Sigmoid colon (tissue), 7 donors: ENCODE data around the gene LMO4. TPM values are rescaled to one million over a fixed set of nuclear protein-coding genes. Genes with fewer than 3 reads are reported as not detected.

Experiments
- DNase-seq: peaks from one replicate; pipeline ENCODE4 v3.0.0-alpha.2; 2019
- H3K27ac ChIP-seq, 4 donors: fragments of 200-600 bp; sonication (generic); one replicate each; pipeline ENCODE4 v1.5.1; 2016 to 2019; ENCODE audit warnings: mild to moderate bottlenecking in 1 of 4
- H3K27me3 ChIP-seq, 3 donors: fragments of 200-600 bp; sonication (generic); one replicate each; pipeline ENCODE4 v1.5.1; 2019; ENCODE audit warnings: mild to moderate bottlenecking in 1 of 3
- H3K36me3 ChIP-seq, 4 donors: fragments of 200-600 bp; sonication (generic); one replicate each; pipeline ENCODE4 v1.5.1; 2016 to 2019
- H3K4me1 ChIP-seq, 4 donors: fragments of 200-600 bp; sonication (generic); one replicate each; pipeline ENCODE4 v1.5.1; 2017 to 2019
- H3K4me3 ChIP-seq, 4 donors: fragments of 200-600 bp; sonication (generic); one replicate each; pipeline ENCODE4 v1.5.1; 2017 to 2019; ENCODE audit warnings: mild to moderate bottlenecking in 2 of 4, moderate library complexity in 1 of 4
- H3K9me3 ChIP-seq, 4 donors: fragments of 200-600 bp in 3 of 4; sonication (generic) in 3 of 4; one replicate each; pipeline versions ENCODE4 v1.5.1 to v1.6.1; 2013 to 2019
- CTCF ChIP-seq, 4 experiments: fragments of 450-650 bp in 3 of 4; fragments of 200-600 bp in 1 of 4; IDR thresholded peaks; one replicate each; pipeline ENCODE4 v1.5.1; 2016 to 2019; ENCODE audit warnings: antibody characterized with exemption in 4 of 4, mild to moderate bottlenecking in 3 of 4, moderate library complexity in 2 of 4
- EP300 ChIP-seq, 4 donors: sonication (generic); formaldehyde crosslinking; IDR thresholded peaks; one replicate each; pipeline ENCODE4 v1.6.1; 2017; ENCODE audit warnings: antibody characterized with exemption in 4 of 4
- POLR2A ChIP-seq, 2 donors: fragments of 450-650 bp; IDR thresholded peaks; one replicate each; pipeline ENCODE4 v1.6.1; 2016; ENCODE audit warnings: antibody characterized with exemption in 2 of 2, mild to moderate bottlenecking in 2 of 2, moderate library complexity in 2 of 2
- POLR2AphosphoS5 ChIP-seq, 4 donors: sonication (generic); formaldehyde crosslinking; IDR thresholded peaks; one replicate each; pipeline ENCODE4 v1.6.1; 2017; ENCODE audit warnings: antibody characterized with exemption in 4 of 4
- WGBS, 2 donors: extraction: QIAGEN DNeasy Blood & Tissue Kit; methylation state at CpG; one replicate each; pipeline ENCODE4 v1.1.7; 2013; 5-methylcytosine and 5-hydroxymethylcytosine counted together
- intact Hi-C: fragments of 100-400 bp; cut with DNase I; formaldehyde crosslinking; loops from one replicate; pipeline ENCODE4 v1.15.1; 2023
- polyA plus RNA-seq, 3 donors: library from polyadenylated mRNA; stranded (reverse); fragments of 200-250 nt; gene quantifications; one replicate each; pipeline ENCODE4 v1.2.3, GENCODE V29; 2013
- total RNA-seq, 4 donors: library from RNA; depleted of rRNA; stranded (reverse); fragments of >200 nt; gene quantifications; one replicate each; pipeline ENCODE4 v1.1.0, GENCODE V29; 2016
- donor health status: healthy with polysubstance abuse.
- donor health status: Bipolar disorder and iron deficiency.
- donor health status: healthy.

LMO4 gene
- total and polyA plus RNA-seq, 7 donors = 24.5 to 68.3 (median 41.7) TPM

- intact Hi-C loops = no loop called here
- Histone ChIP-seq H3K9me3 (peaks cover 0 to 2% (median 0%) of the 10 kb centered on the region in 4 donors), H3K27me3 (no peaks in the 10 kb centered on the region), H3K36me3 (no peaks in the 10 kb centered on the region), H3K27ac (no peak overlapping the region), H3K4me3 (no peak overlapping the region), H3K4me1 (peaks cover 0 to 4% (median 0%) of the 10 kb centered on the region in 4 donors)
- DNase-seq = no peak
- 7 to 14% methylated on average over 1 of the region's 1 CpG for WGBS, 2 donors
- TF ChIP-seq EP300 (IDR thresholded peaks at IDR 0.05) = no peak
- TF ChIP-seq POLR2A (IDR thresholded peaks at IDR 0.05) = no peak
- no peak for TF ChIP-seq CTCF (IDR thresholded peaks at IDR 0.05)
- no peak for TF ChIP-seq POLR2AphosphoS5 (IDR thresholded peaks at IDR 0.05)
Observed at GRCh38 chr1:87389011-87389410, 60.3 kb downstream of the LMO4 start.

GRCh38 chr1:87389546-87389945, 60.9 kb downstream of the LMO4 start:
- TF ChIP-seq POLR2AphosphoS5 (IDR thresholded peaks at IDR 0.05) (no peak), EP300 (IDR thresholded peaks at IDR 0.05) (no peak), POLR2A (IDR thresholded peaks at IDR 0.05) (no peak), CTCF (IDR thresholded peaks at IDR 0.05) (no peak)
- Histone ChIP-seq H3K4me3 (no peak overlapping the region), H3K27me3 (no peaks in the 10 kb centered on the region), H3K9me3 (peaks cover 0 to 2% (median 0%) of the 10 kb centered on the region in 4 donors), H3K36me3 (no peaks in the 10 kb centered on the region), H3K4me1 (peaks cover 0 to 4% (median 0%) of the 10 kb centered on the region in 4 donors), H3K27ac (no peak overlapping the region)
- intact Hi-C loops = no loop called here
- DNase-seq = no peak
- 91 to 93% methylated on average over 3 of the region's 3 CpGs for WGBS, 2 donors

- TF ChIP-seq CTCF (IDR thresholded peaks at IDR 0.05) (no peak), EP300 (IDR thresholded peaks at IDR 0.05) (no peak), POLR2A (IDR thresholded peaks at IDR 0.05) (no peak), POLR2AphosphoS5 (IDR thresholded peaks at IDR 0.05) (no peak)
- no peaks in the 10 kb centered on the region for H3K36me3 ChIP-seq
- WGBS, 2 donors = 36 to 69% methylated on average over 7 of the region's 7 CpGs
- no peak overlapping the region for H3K27ac ChIP-seq
- intact Hi-C loops = no loop called here
- peaks cover 0 to 2% (median 0%) of the 10 kb centered on the region in 4 donors for H3K9me3 ChIP-seq
- H3K4me1 ChIP-seq = peaks cover 0 to 4% (median 0%) of the 10 kb centered on the region in 4 donors
- DNase-seq = no peak
- H3K27me3 ChIP-seq = no peaks in the 10 kb centered on the region
- no peak overlapping the region for H3K4me3 ChIP-seq
Observed at GRCh38 chr1:87392248-87393192, 63.8 kb downstream of the LMO4 start.

- H3K9me3 ChIP-seq = peaks cover 0 to 2% (median 0%) of the 10 kb centered on the region in 4 donors
- no peak for DNase-seq
- H3K27ac ChIP-seq = no peak overlapping the region
- intact Hi-C loops = no loop called here
- no peaks in the 10 kb centered on the region for H3K36me3 ChIP-seq
- H3K4me1 ChIP-seq = peaks cover 0 to 4% (median 0%) of the 10 kb centered on the region in 4 donors
- no peak overlapping the region for H3K4me3 ChIP-seq
- no peaks in the 10 kb centered on the region for H3K27me3 ChIP-seq
- TF ChIP-seq CTCF (IDR thresholded peaks at IDR 0.05) (no peak), EP300 (IDR thresholded peaks at IDR 0.05) (no peak), POLR2A (IDR thresholded peaks at IDR 0.05) (no peak), POLR2AphosphoS5 (IDR thresholded peaks at IDR 0.05) (no peak)
- WGBS, 2 donors = 77 to 85% methylated on average over 3 of the region's 3 CpGs
Observed at GRCh38 chr1:87393445-87394085, 64.9 kb downstream of the LMO4 start.
